DMS53 treated with DMSO at 0.1 percent for 48 hours (cell line): ENCODE data around the gene IFIT2.
A peak's percentile ranks its signal among the peaks of the same experiment; 100 is the strongest.
"Not testable (repeated sequence)": the region's sequence is repeated elsewhere in the genome, so short reads cannot be mapped to it uniquely, and the experiment has no call there.

ENCODE experiments used
- DNase-seq: peaks from one replicate; lab custom pipeline; 2025; ENCODE audit not compliant: unreplicated experiment; lab: John Stamatoyannopoulos, UW

Gene IFIT2

DNA sequence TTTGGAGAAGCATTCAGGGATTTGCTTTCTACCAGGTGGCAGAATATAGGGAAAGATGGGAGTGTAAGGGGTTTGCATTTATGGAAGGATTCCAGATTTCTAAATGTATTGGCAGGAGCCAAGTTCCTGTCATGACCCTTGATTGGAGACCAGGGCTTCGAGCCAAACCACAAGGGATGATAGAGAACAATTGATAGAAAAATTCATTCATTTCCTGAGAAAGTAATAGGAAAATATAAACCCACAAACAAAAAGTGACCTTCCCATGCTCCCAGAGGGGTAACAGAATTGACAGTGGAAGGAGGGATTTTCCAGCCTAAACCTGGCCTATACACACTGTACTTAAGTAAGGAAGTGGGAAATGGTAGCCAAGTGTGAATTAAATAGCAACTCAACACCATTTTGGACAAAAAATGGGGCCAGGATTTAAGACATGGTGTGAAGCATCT lies 22.4 kb upstream of the IFIT2 start:
- no peak for DNase-seq

DNA sequence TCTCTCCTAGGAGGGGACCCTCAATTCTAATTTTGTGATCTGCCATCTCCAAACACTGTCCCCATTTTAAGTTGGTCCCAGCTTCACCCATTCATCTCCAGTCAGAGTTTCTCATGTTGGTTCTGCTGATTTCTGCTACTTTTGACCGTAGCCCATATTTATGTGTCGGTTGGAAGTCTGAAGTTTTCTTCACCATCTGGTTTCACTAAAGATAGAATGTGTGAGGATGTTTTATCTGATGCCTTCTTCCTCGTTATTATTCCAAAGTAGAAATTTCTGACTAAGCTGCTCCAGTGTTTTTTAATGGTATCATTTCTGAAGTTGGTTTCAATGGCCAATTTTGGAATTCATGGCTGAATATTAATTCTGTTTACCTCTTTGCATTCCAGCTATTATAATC lies 21.3 kb upstream of the IFIT2 start:
- DNase-seq: no peak

DNA sequence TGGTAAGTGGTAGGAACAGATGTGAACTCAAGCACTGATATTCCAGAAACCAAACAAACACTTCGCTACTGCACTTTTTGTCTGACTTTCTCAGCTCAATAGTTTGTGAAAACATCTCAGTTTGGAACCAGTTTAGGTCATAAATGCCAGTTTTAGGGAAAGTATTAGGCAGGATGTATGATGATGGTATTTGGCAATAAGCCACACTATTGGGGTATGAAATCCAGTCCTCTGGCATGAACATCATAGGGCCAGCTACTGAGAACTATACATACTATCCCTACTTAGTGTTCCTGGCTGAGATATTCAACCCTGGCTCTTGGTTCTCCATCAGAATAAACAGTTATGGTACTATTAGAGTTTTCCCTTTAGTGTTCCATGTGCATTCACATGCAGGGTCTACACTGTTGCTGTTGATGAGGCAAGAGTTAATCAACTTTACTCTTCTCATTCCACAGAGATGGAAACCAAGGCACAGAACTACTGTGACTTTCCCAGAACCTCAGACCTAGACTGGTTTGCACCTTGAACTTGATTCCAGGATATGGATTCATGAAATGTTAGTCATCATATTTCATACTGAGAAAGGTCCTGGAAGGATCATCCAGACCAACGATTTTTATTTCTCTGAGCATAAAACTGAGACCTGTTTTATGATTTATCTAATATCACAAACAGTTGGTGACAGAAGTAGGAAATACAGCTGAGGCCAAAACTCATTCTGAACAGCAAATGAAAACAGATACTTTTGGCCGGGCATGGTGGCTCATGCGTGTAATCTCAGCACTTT lies 20.0 kb upstream of the IFIT2 start:
- no peak for DNase-seq

DNA sequence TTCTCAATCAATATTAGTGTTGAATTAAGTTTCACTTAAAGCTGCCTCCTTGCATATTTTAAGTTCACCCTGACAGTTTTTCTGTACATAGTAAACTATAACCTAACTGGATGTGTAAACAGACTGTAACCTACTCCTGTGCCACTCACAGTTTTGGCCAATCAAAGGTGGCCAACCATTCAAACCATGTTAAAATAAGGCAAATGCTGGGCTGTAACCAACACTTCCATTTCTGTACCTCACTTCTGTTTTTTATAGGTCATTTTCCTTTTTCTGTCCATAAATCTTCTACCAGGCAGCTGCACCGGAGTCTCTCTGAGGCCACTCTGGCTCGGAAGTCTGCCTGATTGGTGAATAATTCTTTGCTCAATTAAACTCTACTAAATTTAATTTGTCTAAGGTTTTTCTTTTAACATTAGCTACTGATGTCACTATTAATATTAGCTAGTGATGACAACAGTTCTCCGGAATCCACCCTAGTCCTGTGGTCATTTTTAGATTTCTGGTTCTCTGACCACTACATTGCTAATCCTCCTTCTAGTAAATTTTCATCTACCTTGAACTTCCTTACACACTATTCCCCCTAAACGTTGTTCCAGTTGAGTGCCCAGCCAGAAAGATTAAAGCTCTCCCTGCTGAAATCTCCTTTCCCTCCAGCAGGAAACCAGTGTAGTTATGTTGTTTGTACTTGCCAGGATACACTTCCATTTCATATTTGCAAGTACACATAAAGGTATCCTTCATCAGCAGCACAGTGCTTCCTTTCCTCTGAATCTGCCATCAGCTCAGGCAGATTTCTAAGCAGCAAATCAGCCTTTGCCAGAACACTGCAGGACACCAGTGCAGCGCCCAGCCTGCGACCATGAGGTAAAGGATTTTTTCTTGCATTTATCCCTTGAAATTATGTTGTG lies 18.6 kb upstream of the IFIT2 start:
- no peak for DNase-seq

DNA sequence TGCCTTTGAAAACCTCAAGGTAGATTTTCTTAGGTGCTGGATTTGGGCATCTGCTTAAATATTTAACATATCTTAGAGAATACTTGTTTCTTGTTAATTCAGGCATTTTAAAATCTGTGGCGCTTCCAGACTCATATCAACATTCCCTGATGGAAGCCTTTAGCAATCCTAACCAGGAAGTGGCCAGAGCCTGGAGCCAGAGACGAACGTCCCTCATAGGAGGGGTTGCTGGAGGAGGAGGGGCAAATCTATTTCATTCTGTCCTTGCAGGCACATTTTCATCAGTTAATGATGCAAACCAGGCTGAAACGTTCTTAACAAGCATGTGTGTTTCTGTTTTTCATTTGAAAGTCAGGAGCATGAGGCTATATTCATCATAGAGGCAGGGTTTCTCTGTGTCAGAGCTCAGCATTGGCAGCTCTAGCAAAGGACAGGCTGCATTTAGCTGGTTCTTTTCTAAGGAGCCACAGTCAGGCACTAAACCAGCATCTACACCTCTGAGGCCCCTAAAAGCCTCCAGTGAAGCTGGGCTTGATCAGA lies 17.8 kb upstream of the IFIT2 start:
- peak; percentile 54 for DNase-seq

DNA sequence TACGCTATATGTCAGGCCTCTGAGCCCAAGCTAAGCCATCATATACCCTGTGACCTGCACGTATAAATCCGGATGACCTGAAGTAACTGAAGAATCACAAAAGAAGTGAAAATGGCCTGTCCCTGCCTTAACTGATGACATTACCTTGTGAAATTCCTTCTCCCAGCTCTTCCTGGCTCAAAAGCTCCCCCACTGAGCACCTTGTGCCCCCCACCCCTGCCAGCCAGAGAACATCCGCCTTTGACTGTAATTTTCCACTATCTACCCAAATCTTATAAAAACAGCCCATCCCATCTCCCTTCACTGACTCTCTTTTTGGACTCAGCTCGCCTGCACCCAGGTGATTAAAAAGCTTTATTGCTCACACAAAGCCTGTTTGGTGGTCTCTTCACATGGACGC lies 17.1 kb upstream of the IFIT2 start:
- not testable (repeated sequence) for DNase-seq

DNA sequence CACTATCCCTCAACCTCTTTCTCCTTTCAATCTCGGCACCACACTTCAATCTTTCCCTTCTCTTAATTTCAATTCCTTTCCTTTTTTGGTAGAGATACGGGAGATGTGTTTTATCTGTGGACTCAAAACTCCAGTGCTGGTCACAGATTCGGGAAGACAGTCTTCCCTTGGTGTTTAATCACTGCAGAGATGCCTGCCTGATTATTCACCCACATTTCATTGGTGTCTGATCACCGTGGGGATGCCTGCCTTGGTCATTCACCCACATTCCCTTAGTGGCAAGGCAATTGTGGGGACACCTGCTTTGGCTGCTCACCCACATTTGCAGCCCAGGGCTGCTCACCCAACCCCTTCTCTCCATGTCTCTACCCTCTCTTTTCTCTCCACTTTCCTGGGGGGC lies 16.5 kb upstream of the IFIT2 start:
- DNase-seq: not testable (repeated sequence)

DNA sequence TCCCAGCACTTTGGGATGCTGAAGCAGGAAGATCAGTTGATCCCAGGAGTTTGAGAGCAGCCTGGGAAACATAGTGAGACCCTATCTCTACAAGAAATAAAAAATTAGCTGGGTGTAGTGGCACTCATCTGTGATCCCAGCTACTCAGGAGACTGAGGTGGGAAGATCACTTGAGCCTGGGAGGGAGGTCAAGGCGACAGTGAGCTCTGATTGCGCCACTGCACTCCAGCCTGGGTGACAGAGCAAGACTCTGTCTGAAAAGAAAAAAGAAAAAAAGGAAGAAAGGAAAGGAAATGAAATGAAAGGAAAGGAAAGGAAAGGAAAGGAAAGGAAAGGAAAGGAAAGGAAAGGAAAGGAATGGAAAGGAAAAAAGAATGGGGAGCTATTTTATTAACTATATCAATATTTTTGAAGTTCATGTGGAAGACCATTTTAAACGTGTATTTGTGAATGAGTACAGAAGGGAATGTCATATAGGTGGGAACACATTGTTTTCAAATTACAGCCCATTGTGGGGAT lies 7.1 kb upstream of the IFIT2 start:
- DNase-seq: no peak

DNA sequence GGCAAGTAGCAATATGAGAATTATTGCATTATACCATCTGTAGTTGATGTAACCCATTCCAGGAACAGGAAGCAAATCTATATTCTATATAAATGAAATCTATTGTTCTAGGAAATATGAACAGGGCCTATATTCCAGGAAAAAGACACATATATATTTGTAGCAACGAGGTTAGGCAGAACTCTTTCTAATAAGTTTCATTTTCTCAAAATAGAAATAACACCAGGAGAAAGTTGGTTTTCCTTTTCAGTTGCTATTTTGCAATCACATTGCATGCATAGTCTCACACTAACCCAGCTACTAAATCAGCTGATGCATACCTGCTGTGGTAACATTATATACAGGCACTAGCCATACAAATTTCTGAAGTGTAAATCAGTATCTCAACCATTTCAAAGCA lies 6.2 kb upstream of the IFIT2 start:
- no peak for DNase-seq

DNA sequence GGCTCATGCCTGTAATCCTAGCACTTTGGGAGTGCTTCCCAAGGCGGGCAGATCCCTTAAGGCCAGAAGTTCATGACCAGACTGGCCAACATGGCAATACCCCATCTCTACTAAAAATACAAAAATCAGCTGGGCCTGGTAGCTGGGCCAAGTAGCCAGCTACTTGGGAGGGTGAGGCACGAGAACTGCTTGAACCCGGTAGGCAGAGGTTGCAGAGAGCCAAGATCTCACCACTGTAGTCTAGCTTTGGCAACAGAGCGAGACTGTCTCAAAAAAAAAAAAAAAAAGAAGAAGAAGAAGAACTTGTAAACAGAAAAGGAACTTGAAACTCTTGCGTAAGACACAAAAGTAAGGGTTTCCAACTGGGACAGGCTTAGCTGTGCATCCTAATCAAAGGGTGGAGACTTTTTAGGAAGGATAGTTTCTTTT lies 5.6 kb upstream of the IFIT2 start:
- DNase-seq: no peak

DNA sequence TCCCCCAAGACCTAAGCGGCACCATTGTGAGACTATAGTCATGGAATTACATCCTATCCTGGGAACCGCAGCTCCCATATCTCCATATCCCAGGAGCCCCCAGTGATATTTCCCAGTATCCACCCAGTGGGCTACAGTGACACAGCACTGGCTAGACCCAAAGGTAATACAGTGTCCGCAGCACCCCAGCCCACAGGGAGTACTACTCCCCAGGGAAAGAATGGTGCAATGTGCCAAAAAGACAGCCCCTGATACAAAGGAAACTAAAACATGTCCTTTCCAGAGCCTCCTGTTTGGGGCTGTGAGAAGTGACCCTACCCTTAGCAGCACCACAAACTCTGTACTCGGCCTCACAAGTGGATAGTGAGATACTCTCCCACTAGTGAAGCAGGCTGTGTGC lies 4.5 kb upstream of the IFIT2 start:
- no peak for DNase-seq

DNA sequence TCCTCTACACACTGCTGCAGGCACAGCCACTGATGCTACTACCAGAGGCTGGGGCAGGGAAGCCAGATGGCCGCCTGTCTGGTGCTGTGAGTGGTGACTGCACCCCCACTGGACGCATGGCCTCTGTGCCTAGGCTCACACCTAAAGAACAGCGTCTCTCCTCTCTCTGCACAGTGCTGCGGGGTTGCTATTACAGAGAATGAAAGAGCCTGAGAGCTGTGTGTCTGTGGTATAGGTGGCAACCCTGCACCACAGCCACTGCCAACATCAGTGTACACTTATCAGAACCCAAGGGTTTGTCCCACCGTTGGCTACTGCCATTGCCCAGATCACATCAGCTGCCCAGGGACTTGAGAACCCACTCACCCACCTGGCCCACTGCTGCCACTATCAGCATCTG lies 4.1 kb upstream of the IFIT2 start:
- DNase-seq: no peak

DNA sequence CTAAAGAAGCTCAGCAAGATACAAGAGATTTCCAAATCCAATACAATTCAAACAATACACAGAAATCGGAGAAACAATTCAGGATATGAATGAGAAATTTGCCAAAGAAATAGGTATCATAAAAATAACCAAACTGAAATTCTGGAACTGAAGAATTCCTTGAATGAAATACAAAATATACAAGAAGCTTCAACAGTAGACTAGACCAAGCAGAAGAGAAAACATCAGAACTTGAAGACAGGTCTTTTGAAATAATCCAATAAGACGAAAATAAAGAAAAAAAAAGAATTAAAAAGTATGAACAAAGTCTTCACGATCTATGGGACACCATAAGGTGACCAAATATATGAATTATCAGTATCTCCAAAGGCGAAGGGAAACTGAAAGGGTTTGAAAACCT lies 2.8 kb upstream of the IFIT2 start:
- no peak for DNase-seq

DNA sequence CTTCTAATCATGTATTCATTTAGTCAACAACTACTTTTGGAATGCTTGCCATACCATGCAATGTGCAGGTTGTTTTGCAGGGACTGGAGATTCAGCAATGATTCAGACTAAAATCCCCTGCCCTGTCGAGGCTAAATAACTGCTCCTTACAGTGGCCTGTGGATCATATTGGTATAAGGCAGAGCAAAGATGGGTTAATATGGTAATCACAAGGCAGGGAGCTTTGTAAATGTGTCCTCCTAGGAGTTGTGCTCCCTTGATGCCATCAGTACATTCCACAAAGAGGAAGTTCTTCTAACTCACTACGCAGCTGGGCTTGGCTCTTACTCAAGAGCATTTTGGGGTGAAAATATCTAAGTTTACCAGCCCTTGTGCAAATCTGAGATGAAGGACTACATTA lies 614 bp upstream of the IFIT2 start:
- peak; percentile 8 for DNase-seq

DNA sequence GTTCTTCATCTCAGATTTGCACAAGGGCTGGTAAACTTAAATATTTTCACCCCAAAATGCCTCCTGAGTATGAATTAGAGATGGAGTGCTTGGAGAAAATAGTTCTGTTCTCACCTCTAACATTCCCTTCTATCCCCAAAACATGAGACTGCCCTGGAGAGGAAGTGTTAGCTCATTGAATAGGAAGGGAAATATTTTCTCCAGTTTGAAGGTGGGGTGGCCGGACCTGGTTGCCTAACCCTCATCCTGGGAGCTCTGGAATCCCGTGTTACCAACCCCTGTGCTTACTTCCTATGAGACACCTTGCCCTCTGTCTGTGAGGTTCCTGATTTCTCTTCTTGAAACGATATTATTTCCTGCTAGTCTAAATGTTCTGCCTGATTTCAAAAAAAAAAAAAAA lies 779 bp downstream of the IFIT2 start:
- no peak for DNase-seq

DNA sequence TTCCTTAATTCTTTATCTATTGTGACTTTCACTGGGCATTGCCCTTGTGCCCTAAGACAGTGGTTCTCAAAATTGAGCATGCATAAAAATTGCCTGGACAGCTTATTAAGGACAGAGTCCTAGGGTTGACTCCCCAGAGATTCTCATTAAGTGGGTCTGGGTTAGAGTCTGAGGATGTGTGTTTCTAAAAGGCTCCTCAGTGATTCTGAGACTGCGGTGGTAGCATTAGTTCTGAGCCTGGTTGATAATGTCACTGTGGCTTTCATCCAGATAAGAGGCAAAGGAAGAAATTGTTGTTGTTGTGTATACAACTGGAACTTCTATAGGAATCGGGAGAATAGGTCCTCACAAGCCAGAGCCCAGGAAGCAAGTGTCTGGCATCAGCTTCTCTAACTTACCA lies 1.3 kb downstream of the IFIT2 start:
- DNase-seq: no peak

DNA sequence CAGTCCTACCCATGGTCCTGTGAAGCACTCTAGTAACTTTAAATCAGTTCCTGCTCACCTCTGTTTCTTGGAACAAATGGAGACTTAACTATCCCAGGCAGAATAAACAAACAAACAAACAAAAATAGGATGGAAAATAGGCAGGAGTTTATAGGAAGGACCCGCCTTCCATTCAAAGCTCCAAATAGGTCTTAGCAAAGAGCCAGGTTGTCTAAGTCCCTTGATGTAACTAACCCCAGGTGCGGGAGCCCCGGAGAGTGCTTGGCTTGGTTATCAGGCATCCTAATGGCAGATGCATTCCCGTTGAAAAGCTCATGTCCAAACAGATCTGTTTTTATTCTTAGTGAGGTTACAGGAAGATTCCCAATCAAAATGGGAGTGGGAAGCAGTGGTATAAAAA lies 2.2 kb downstream of the IFIT2 start:
- DNase-seq: no peak

DNA sequence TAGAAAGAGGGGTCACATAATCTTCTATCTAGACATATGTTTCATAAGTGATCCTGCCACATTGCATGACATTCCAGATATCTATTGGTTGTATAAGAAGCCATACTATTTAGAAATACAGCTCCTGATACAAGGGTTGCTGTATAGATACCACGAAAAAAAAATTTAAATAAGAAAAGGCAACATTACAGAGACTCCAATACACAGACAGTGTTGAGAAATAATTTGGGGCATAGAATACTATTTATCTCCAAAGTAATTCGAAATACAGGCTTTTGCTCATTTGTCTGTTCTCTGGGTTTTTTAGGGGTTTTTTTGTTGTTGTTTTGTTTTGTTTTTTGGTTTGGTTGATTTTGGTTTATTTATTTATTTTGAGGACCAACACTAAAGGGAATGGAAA lies 2.6 kb downstream of the IFIT2 start:
- DNase-seq: no peak

DNA sequence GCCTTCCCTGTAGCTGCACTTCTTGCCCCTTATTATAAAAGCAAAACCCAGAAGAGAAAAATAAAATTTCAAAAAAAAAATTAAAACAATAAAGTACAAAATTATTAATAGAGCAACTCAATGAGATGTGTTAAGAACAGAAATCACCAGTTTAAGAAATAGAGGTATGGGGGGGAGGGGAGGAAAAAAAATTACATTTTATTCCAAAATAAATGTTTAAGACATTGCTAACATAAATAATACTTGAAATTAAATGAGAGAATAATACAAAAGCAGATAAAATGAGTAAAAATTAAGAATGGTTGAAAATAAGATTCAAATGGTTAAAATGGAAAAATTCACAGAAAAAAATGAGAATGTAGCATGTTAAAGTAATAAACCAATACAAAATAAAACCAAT lies 3.1 kb downstream of the IFIT2 start:
- DNase-seq: no peak

DNA sequence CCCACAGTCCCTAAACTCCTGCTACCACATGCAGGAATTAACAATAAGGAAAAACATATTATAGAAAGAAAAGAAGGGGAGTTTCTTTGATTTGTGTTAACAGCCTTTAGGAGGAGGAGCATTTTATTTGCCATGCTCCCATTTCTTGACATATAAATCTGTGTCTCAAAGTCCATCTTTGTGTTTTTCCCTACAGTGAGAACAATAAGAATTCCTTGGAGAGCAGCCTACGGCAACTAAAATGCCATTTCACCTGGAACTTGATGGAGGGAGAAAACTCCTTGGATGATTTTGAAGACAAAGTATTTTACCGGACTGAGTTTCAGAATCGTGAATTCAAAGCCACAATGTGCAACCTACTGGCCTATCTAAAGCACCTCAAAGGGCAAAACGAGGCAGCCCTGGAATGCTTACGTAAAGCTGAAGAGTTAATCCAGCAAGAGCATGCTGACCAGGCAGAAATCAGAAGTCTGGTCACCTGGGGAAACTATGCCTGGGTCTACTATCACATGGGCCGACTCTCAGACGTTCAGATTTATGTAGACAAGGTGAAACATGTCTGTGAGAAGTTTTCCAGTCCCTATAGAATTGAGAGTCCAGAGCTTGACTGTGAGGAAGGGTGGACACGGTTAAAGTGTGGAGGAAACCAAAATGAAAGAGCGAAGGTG lies 4.1 kb downstream of the IFIT2 start:
- DNase-seq: no peak
